ENCODE results near the gene RPS16. TPM values are rescaled to one million over a fixed set of nuclear protein-coding genes. Genes with fewer than 3 reads are reported as not detected.
"Not testable (repeated sequence)": the region's sequence is repeated elsewhere in the genome, so short reads cannot be mapped to it uniquely, and the experiment has no call there.

RPS16 gene
- total and polyA plus RNA-seq, 9 donors, result 261 to 2,619 (median 2,071) TPM

- H3K36me3 ChIP-seq (ENCODE audit: control insufficient read depth, insufficient read depth, low read length), result peaks cover 72% of the 10 kb centered on the region
- WGBS (ENCODE audit: insufficient coverage), result 89% methylated on average over 8 of the region's 18 CpGs
These were observed 30.4 kb upstream of the RPS16 start for GRCh38 chr19:39465956-39466747.

DNA sequence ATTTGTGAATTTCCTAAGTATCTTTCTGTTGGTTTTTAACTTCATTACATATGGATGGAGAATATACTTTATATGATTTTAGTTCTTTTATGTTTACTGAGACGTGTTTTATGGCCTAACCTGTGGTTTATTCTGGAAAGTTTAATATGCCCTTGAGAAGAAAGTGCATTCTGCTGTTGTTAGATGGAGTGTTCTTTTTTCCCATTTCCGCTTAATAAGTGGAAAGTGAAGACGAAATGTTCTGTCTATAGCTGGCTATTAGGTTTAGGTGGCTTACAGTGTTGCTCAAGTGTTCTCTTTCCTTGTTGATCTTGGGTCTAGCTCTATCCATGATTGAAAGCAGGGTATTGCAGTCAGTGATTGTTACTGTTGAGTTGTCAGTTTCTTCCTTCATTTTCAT is 27.7 kb upstream of the RPS16 start:
- Histone ChIP-seq H3K36me3 (ENCODE audit: control insufficient read depth, insufficient read depth, low read length) (peaks cover 71% of the 10 kb centered on the region), H3K9me3 (replicated peaks; ENCODE audit: control insufficient read depth, low read depth, low read length) (no peaks in the 10 kb centered on the region), H3K27ac (ENCODE audit: low read length) (no peak overlapping the region), H3K4me3 (ENCODE audit: low read length) (no peak overlapping the region), H3K4me1 (ENCODE audit: control insufficient read depth, insufficient read depth, low read length) (no peaks in the 10 kb centered on the region), H3K27me3 (ENCODE audit: control insufficient read depth, insufficient read depth, low read length) (no peaks in the 10 kb centered on the region)
- DNase-seq, result no peak
- no CpG with 5 or more reads among the region's 3 CpGs for WGBS (ENCODE audit: insufficient coverage)

More at GRCh38 chr19:39465956-39466747, 30.4 kb upstream of the RPS16 start:
- Histone ChIP-seq H3K27ac (ENCODE audit: low read length) (no peak overlapping the region), H3K27me3 (ENCODE audit: control insufficient read depth, insufficient read depth, low read length) (no peaks in the 10 kb centered on the region), H3K9me3 (replicated peaks; ENCODE audit: control insufficient read depth, low read depth, low read length) (no peaks in the 10 kb centered on the region), H3K4me3 (ENCODE audit: low read length) (no peak overlapping the region), H3K4me1 (ENCODE audit: control insufficient read depth, insufficient read depth, low read length) (no peaks in the 10 kb centered on the region)
- DNase-seq, result no peak

DNA sequence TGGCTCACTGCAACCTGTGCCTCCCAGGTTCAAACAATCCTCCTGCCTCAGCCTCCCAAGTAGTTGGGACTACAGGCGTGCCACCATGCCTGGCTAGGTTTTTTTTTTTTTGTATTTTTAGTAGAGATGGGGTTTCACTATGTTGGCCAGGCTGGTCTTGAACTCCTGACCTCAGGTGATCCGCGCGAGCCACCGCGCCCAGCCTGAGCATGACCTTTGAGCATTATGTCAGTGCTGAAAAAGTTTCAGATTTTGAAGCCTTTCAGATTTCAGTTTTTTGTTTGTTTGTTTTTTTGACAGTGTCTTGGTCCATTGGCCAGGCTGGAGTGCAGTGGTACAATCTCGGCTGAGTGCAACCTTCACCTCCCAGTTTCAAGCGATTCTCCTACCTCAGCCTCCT is 15.5 kb upstream of the RPS16 start:
- WGBS (ENCODE audit: insufficient coverage), result 100% methylated on average over 5 of the region's 8 CpGs
- H3K4me1 ChIP-seq (ENCODE audit: control insufficient read depth, insufficient read depth, low read length), result peaks cover 12% of the 10 kb centered on the region
- not testable (repeated sequence) for H3K27me3 ChIP-seq (ENCODE audit: control insufficient read depth, insufficient read depth, low read length); H3K4me3 ChIP-seq (ENCODE audit: low read length); DNase-seq; H3K9me3 ChIP-seq (replicated peaks; ENCODE audit: control insufficient read depth, low read depth, low read length); H3K27ac ChIP-seq (ENCODE audit: low read length)
- H3K36me3 ChIP-seq (ENCODE audit: control insufficient read depth, insufficient read depth, low read length), result peaks cover 42% of the 10 kb centered on the region

- Histone ChIP-seq H3K4me3 (ENCODE audit: low read length) (no peak overlapping the region), H3K36me3 (ENCODE audit: control insufficient read depth, insufficient read depth, low read length) (peaks cover 42% of the 10 kb centered on the region), H3K4me1 (ENCODE audit: control insufficient read depth, insufficient read depth, low read length) (peaks cover 16% of the 10 kb centered on the region), H3K27ac (ENCODE audit: low read length) (no peak overlapping the region), H3K9me3 (replicated peaks; ENCODE audit: control insufficient read depth, low read depth, low read length) (no peaks in the 10 kb centered on the region), H3K27me3 (ENCODE audit: control insufficient read depth, insufficient read depth, low read length) (no peaks in the 10 kb centered on the region)
- no peak for DNase-seq
- 90% methylated on average over 3 of the region's 8 CpGs for WGBS (ENCODE audit: insufficient coverage)
These were observed 13.5 kb upstream of the RPS16 start for GRCh38 chr19:39449116-39449797.

DNA sequence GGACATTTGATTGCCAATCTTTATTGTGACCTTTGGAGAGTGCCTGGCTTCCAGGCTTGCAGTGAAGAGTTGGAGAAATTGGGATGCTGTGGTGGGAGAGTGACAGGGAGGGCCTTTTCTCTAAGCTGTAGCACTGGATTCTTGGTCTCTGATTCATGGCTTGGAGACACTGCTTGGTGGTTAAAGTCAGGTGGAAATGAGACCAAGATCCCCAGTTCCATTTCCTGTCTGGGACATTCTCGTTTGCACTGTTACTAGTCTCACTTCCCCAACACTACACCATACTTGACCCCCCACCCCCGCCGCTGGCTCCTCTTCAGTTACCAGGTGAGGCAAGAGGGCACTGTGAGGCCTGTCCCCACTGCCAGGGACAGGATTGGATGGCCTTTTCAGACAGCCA is 12.5 kb upstream of the RPS16 start:
- no peak for DNase-seq
- no peak overlapping the region for H3K27ac ChIP-seq (ENCODE audit: low read length)
- no peaks in the 10 kb centered on the region for H3K9me3 ChIP-seq (replicated peaks; ENCODE audit: control insufficient read depth, low read depth, low read length)
- WGBS (ENCODE audit: insufficient coverage), result 75% methylated on average over 3 of the region's 3 CpGs
- H3K36me3 ChIP-seq (ENCODE audit: control insufficient read depth, insufficient read depth, low read length), result peaks cover 38% of the 10 kb centered on the region
- H3K27me3 ChIP-seq (ENCODE audit: control insufficient read depth, insufficient read depth, low read length), result no peaks in the 10 kb centered on the region
- peaks cover 16% of the 10 kb centered on the region for H3K4me1 ChIP-seq (ENCODE audit: control insufficient read depth, insufficient read depth, low read length)
- H3K4me3 ChIP-seq (ENCODE audit: low read length), result no peak overlapping the region

GRCh38 chr19:39446365-39447084 is 10.8 kb upstream of the RPS16 start:
- no peaks in the 10 kb centered on the region for H3K27me3 ChIP-seq (ENCODE audit: control insufficient read depth, insufficient read depth, low read length)
- no peak for DNase-seq
- 88% methylated on average over 10 of the region's 16 CpGs for WGBS (ENCODE audit: insufficient coverage)
- no peak overlapping the region for H3K27ac ChIP-seq (ENCODE audit: low read length)
- peaks cover 22% of the 10 kb centered on the region for H3K36me3 ChIP-seq (ENCODE audit: control insufficient read depth, insufficient read depth, low read length)
- peak overlapping the region; percentile 98 for H3K4me3 ChIP-seq (ENCODE audit: low read length)
- peaks cover 16% of the 10 kb centered on the region for H3K4me1 ChIP-seq (ENCODE audit: control insufficient read depth, insufficient read depth, low read length)
- no peaks in the 10 kb centered on the region for H3K9me3 ChIP-seq (replicated peaks; ENCODE audit: control insufficient read depth, low read depth, low read length)

DNA sequence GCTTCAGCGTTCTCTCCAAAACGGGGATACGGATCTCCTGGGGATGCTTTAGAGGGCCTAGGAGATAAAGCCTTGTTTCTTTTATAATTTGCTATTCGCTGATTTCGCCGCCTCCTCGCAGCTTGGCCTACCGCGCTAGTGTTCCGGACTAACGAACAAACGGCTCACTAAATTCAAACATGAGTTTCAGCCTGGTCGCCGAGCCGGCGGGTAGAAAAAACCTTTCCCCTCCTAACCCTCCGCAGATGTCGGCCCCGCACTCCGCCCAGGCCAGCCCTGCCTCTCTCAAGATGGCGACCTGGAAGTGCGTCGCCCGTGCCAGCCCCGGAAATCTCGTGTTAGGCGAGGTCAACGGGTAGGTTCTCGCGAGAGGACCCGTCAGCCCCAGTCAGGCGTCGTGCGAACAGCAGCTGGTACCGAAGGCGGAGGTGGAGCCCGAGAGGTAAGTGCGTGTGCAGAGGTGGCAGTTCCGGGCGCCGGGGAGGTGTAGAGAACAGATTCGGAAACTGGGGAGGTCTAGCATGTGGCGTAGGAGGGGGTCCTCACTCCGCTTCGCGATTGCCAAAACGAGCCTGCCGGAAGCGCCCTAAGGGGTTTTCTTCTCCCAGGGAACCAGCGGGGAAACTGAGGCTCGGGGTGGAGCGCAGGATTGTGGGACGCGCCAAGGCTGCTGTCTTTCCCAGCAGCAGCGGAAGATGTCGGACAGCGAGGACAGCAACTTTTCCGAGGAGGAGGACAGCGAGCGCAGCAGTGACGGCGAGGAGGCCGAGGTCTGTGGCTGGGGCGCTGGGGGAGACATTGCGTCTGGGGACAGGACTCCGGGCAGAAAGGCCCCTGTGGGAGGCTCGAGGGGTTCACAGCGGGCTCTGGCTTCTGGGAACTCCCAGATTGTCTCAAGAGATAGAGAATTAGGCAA is 9.7 kb upstream of the RPS16 start, which contains the start of gene SUPT5H:
Gene SUPT5H, plus strand, starts transcription at position 387 of the 916 bp plus-strand sequence. Its CDS starts 309 bp downstream, at position 696.
- H3K4me1 ChIP-seq (ENCODE audit: control insufficient read depth, insufficient read depth, low read length), result peaks cover 16% of the 10 kb centered on the region
- no peaks in the 10 kb centered on the region for H3K27me3 ChIP-seq (ENCODE audit: control insufficient read depth, insufficient read depth, low read length)
- peak; percentile 98 for DNase-seq
- 0% methylated on average over 65 of the region's 68 CpGs for WGBS (ENCODE audit: insufficient coverage)
- H3K9me3 ChIP-seq (replicated peaks; ENCODE audit: control insufficient read depth, low read depth, low read length), result no peaks in the 10 kb centered on the region
- H3K27ac ChIP-seq (ENCODE audit: low read length), result peak within 1 kb of the TSS; percentile 97
- H3K36me3 ChIP-seq (ENCODE audit: control insufficient read depth, insufficient read depth, low read length), result peaks cover 22% of the 10 kb centered on the region
- H3K4me3 ChIP-seq (ENCODE audit: low read length), result peak within 1 kb of the TSS; percentile 98

DNA sequence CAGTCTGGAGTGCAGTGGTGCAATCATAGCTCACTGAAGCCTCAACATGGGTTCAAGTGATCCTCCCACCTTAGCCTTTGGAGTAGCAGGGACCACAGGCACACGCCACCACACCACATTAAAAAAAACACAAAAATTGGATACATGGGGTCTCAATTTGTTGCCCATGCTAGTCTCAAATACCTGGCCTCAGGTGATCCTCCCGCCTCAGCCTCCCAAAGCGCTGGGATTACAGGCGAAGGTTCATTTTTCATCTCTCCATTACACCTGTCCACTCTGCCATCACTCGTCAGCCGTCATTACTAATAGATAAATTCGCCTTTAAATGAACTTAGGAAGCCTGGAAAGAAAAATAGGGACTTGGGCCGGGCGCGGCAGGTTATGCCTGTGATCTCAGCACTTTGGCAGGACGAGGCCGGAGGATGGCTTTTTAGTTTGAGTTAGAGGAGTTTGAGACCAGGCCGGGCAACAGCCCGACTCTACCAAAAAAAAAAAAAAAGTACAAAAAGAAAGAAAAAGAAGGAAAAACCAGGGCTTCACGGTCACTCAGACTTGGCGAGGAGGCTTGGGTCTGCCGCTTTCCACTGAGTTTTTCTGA is 8.9 kb upstream of the RPS16 start:
- peak overlapping the region; percentile 97 for H3K27ac ChIP-seq (ENCODE audit: low read length)
- peaks cover 16% of the 10 kb centered on the region for H3K4me1 ChIP-seq (ENCODE audit: control insufficient read depth, insufficient read depth, low read length)
- H3K9me3 ChIP-seq (replicated peaks; ENCODE audit: control insufficient read depth, low read depth, low read length), result no peaks in the 10 kb centered on the region
- no peaks in the 10 kb centered on the region for H3K27me3 ChIP-seq (ENCODE audit: control insufficient read depth, insufficient read depth, low read length)
- H3K4me3 ChIP-seq (ENCODE audit: low read length), result peak overlapping the region; percentile 98
- peak; percentile 56 for DNase-seq
- H3K36me3 ChIP-seq (ENCODE audit: control insufficient read depth, insufficient read depth, low read length), result peaks cover 22% of the 10 kb centered on the region
- 0% methylated on average over 2 of the region's 17 CpGs for WGBS (ENCODE audit: insufficient coverage)

GRCh38 chr19:39438270-39438934 is 2.7 kb upstream of the RPS16 start:
- no peak overlapping the region for H3K27ac ChIP-seq (ENCODE audit: low read length)
- H3K4me1 ChIP-seq (ENCODE audit: control insufficient read depth, insufficient read depth, low read length), result peaks cover 25% of the 10 kb centered on the region
- peaks cover 15% of the 10 kb centered on the region for H3K36me3 ChIP-seq (ENCODE audit: control insufficient read depth, insufficient read depth, low read length)
- H3K27me3 ChIP-seq (ENCODE audit: control insufficient read depth, insufficient read depth, low read length), result no peaks in the 10 kb centered on the region
- no peak for DNase-seq
- no peak overlapping the region for H3K4me3 ChIP-seq (ENCODE audit: low read length)
- H3K9me3 ChIP-seq (replicated peaks; ENCODE audit: control insufficient read depth, low read depth, low read length), result no peaks in the 10 kb centered on the region
- WGBS (ENCODE audit: insufficient coverage), result 72% methylated on average over 2 of the region's 9 CpGs
